Peyer's patch (tissue), 4 donors: ENCODE results near the gene NOS1AP. TPM values are rescaled to one million over a fixed set of nuclear protein-coding genes. Genes with fewer than 3 reads are reported as not detected.

ENCODE experiments used
- DNase-seq, 3 donors: peaks; one replicate each; pipeline ENCODE4 v3.0.0-alpha.2; 2017 to 2019
- H3K27ac ChIP-seq, 4 donors: fragments of 200-600 bp; sonication (generic); one replicate each; pipeline ENCODE4 v1.5.1; 2016 to 2019
- H3K27me3 ChIP-seq, 2 donors: fragments of 200-600 bp; sonication (generic); one replicate each; pipeline ENCODE4 v1.5.1; 2019
- H3K36me3 ChIP-seq, 3 donors: fragments of 200-600 bp; sonication (generic); one replicate each; pipeline ENCODE4 v1.5.1; 2016 to 2019
- H3K4me1 ChIP-seq, 4 donors: fragments of 200-600 bp; sonication (generic); one replicate each; pipeline ENCODE4 v1.5.1; 2016 to 2019
- H3K4me3 ChIP-seq, 4 donors: fragments of 200-600 bp; sonication (generic); 1 replicate in 3 of 4; 2 replicates in 1 of 4; pipeline ENCODE4 v1.5.1; 2016 to 2019; ENCODE audit warnings: mild to moderate bottlenecking in 1 of 4
- H3K9me3 ChIP-seq, 4 donors: fragments of 200-600 bp; sonication (generic); one replicate each; pipeline ENCODE4 v1.5.1; 2016 to 2019; ENCODE audit warnings: mild to moderate bottlenecking in 1 of 4
- CTCF ChIP-seq, 6 experiments: fragments of 450-650 bp in 4 of 6; fragments of 200-600 bp in 2 of 6; sonication (generic) in 1 of 6; IDR thresholded peaks; one replicate each; pipeline ENCODE4 v1.5.1; 2017 to 2019; ENCODE audit warnings: antibody characterized with exemption in 6 of 6, mild to moderate bottlenecking in 3 of 6, moderate library complexity in 1 of 6
- POLR2A ChIP-seq, 2 donors: fragments of 450-650 bp; IDR thresholded peaks; one replicate each; pipeline ENCODE4 v1.5.1; 2017; ENCODE audit warnings: antibody characterized with exemption in 2 of 2, mild to moderate bottlenecking in 2 of 2, moderate library complexity in 2 of 2
- total RNA-seq, 4 donors: library from RNA; depleted of rRNA; stranded (reverse); fragments of >200 nt; gene quantifications; one replicate each; pipeline ENCODE4 v1.1.0, GENCODE V29; 2016

NOS1AP gene
- total RNA-seq, 4 donors from 2014 or later: 6.3 to 18.5 (median 11.9) TPM

GRCh38 chr1:162389021-162389818 lies 319.7 kb downstream of the NOS1AP start:
- peak in 1 of 6 experiments; percentile 3 for TF ChIP-seq CTCF (IDR thresholded peaks at IDR 0.05)
- no peak for TF ChIP-seq POLR2A (IDR thresholded peaks at IDR 0.05)
- no peak overlapping the region for H3K4me3 ChIP-seq
- H3K9me3 ChIP-seq: no peaks in the 10 kb centered on the region
- H3K4me1 ChIP-seq: peaks cover 0 to 16% (median 0%) of the 10 kb centered on the region in 4 donors
- H3K27me3 ChIP-seq: no peaks in the 10 kb centered on the region
- no peaks in the 10 kb centered on the region for H3K36me3 ChIP-seq
- peak overlapping the region in 2 of 4 donors; percentile 59 to 81 for H3K27ac ChIP-seq
- peak in 1 of 3 donors; percentile 44 for DNase-seq

GRCh38 chr1:162389971-162390370 lies 320.5 kb downstream of the NOS1AP start:
- TF ChIP-seq CTCF (IDR thresholded peaks at IDR 0.05): no peak
- no peak for TF ChIP-seq POLR2A (IDR thresholded peaks at IDR 0.05)
- no peak overlapping the region for H3K4me3 ChIP-seq
- H3K9me3 ChIP-seq: no peaks in the 10 kb centered on the region
- peak in 1 of 3 donors; percentile 29 for DNase-seq
- no peaks in the 10 kb centered on the region for H3K27me3 ChIP-seq
- H3K4me1 ChIP-seq: peaks cover 0 to 16% (median 0%) of the 10 kb centered on the region in 4 donors
- no peaks in the 10 kb centered on the region for H3K36me3 ChIP-seq
- no peak overlapping the region for H3K27ac ChIP-seq

- H3K4me3 ChIP-seq: no peak overlapping the region
- H3K27ac ChIP-seq: no peak overlapping the region
- H3K27me3 ChIP-seq: no peaks in the 10 kb centered on the region
- TF ChIP-seq POLR2A (IDR thresholded peaks at IDR 0.05) (no peak), CTCF (IDR thresholded peaks at IDR 0.05) (no peak)
- no peak for DNase-seq
- no peaks in the 10 kb centered on the region for H3K36me3 ChIP-seq
- peaks cover 0 to 16% (median 0%) of the 10 kb centered on the region in 4 donors for H3K4me1 ChIP-seq
- no peaks in the 10 kb centered on the region for H3K9me3 ChIP-seq
Observed at GRCh38 chr1:162390396-162391185, 321.1 kb downstream of the NOS1AP start.

- no peaks in the 10 kb centered on the region for H3K27me3 ChIP-seq
- H3K27ac ChIP-seq: no peak overlapping the region
- no peaks in the 10 kb centered on the region for H3K36me3 ChIP-seq
- peaks cover 0 to 16% (median 0%) of the 10 kb centered on the region in 4 donors for H3K4me1 ChIP-seq
- peak in 1 of 3 donors; percentile 73 for DNase-seq
- no peak for TF ChIP-seq POLR2A (IDR thresholded peaks at IDR 0.05)
- TF ChIP-seq CTCF (IDR thresholded peaks at IDR 0.05): peak in 5 of 6 experiments; percentile 75 to 96 (median 94)
- no peaks in the 10 kb centered on the region for H3K9me3 ChIP-seq
- H3K4me3 ChIP-seq: no peak overlapping the region
Observed at GRCh38 chr1:162391790-162392563, 322.5 kb downstream of the NOS1AP start.

- DNase-seq: no peak
- Histone ChIP-seq H3K36me3 (no peaks in the 10 kb centered on the region), H3K4me3 (no peak overlapping the region), H3K4me1 (no peaks in the 10 kb centered on the region), H3K27me3 (no peaks in the 10 kb centered on the region), H3K9me3 (no peaks in the 10 kb centered on the region), H3K27ac (no peak overlapping the region)
- TF ChIP-seq POLR2A (IDR thresholded peaks at IDR 0.05) (no peak), CTCF (IDR thresholded peaks at IDR 0.05) (no peak)
Observed at GRCh38 chr1:162396201-162396906, 326.9 kb downstream of the NOS1AP start.
